ENCODE results near the gene RNF166. TPM values are rescaled to one million over a fixed set of nuclear protein-coding genes. Genes with fewer than 3 reads are reported as not detected.

The RNF166 gene
- total RNA-seq (31.4 TPM), polyA plus RNA-seq (ENCODE audit: insufficient read depth, low read depth, low replicate concordance) (16.3 TPM)
- long read RNA-seq, donor 1, partial matches to known transcripts: 0 of 2 reads
- long read RNA-seq, donor 1, other reads (novel, unspliced or antisense): 0 of 2 reads
- long read RNA-seq, donor 2, partial matches to known transcripts: 0 of 1 reads
- long read RNA-seq, donor 2, other reads (novel, unspliced or antisense): 0 of 1 reads
- long read RNA-seq, donor 3, partial matches to known transcripts: 0 of 3 reads
- long read RNA-seq, donor 3, other reads (novel, unspliced or antisense): 0 of 3 reads
- long read RNA-seq, donor 4, partial matches to known transcripts: 0 of 9 reads
- long read RNA-seq, donor 4, other reads (novel, unspliced or antisense): 5 of 9 reads
- long read RNA-seq, donor 5: 0 reads
- long read RNA-seq, donor 6, partial matches to known transcripts: 0 of 3 reads
- long read RNA-seq, donor 6, other reads (novel, unspliced or antisense): 0 of 3 reads
- long read RNA-seq, donor 7, transcript RNF166-201 (6 exons, 1,883 nt): major isoform, 15 of 46 reads
- long read RNA-seq, donor 7, partial matches to known transcripts: 3 of 46 reads
- long read RNA-seq, donor 7, other reads (novel, unspliced or antisense): 27 of 46 reads
- long read RNA-seq, donor 8, partial matches to known transcripts: 6 of 6 reads
- long read RNA-seq, donor 8, other reads (novel, unspliced or antisense): 0 of 6 reads
- long read RNA-seq, donor 9, partial matches to known transcripts: 0 of 3 reads
- long read RNA-seq, donor 9, other reads (novel, unspliced or antisense): 0 of 3 reads
- long read RNA-seq, donor 10, partial matches to known transcripts: 0 of 4 reads
- long read RNA-seq, donor 10, other reads (novel, unspliced or antisense): 0 of 4 reads

- peak within 1 kb of the TSS; percentile 79 to 95 (median 94) for H3K4me3 ChIP-seq (ENCODE audit: low read length in 3 of 3)
- no peaks in the 10 kb centered on the region for H3K9me3 ChIP-seq (ENCODE audit: control insufficient read depth in 2 of 3, insufficient read depth in 1 of 3, low read length in 3 of 3)
- intact Hi-C loops (cut with DNase I): no loop called here
- H3K27ac ChIP-seq (ENCODE audit: low read depth in 2 of 2, low read length in 2 of 2): peak within 1 kb of the TSS; percentile 47 to 51
- FAIRE-seq: no peak
- H3K4me1 ChIP-seq (ENCODE audit: control insufficient read depth in 2 of 3, insufficient read depth in 2 of 3, low read depth in 1 of 3, low read length in 3 of 3): peaks cover 0 to 27% (median 7%) of the 10 kb centered on the region in 3 donors
- peak; percentile 88 to 97 (median 92) for DNase-seq
- peak within 1 kb of the TSS; percentile 44 to 86 (median 85) for H3K9ac ChIP-seq (ENCODE audit: low read length in 3 of 3)
- H3K27me3 ChIP-seq (ENCODE audit: control insufficient read depth, insufficient read depth, low read length): no peaks in the 10 kb centered on the region
- H3K36me3 ChIP-seq (ENCODE audit: control insufficient read depth in 2 of 3, insufficient read depth in 3 of 3, low read length in 3 of 3): no peaks in the 10 kb centered on the region
- peak; percentile 15 for TF ChIP-seq CTCF (IDR thresholded peaks at IDR 0.05; ENCODE audit: borderline replicate concordance, extremely low read depth, insufficient read depth)
These were observed at the start of gene RNF166, which contains the start of gene CTU2 for GRCh38 chr16:88706229-88706964. RNF166 (minus strand) TSS chr16:88706408; CDS start chr16:88706325, 83 bp downstream. CTU2 (plus strand) TSS chr16:88706503; CDS start chr16:88706531, 28 bp downstream.

- intact Hi-C loops (cut with DNase I): no loop called here
- Histone ChIP-seq H3K9me3 (ENCODE audit: control insufficient read depth in 2 of 3, insufficient read depth in 1 of 3, low read length in 3 of 3) (no peaks in the 10 kb centered on the region), H3K4me1 (ENCODE audit: control insufficient read depth in 2 of 3, insufficient read depth in 2 of 3, low read depth in 1 of 3, low read length in 3 of 3) (peaks cover 0 to 24% (median 1%) of the 10 kb centered on the region in 3 donors), H3K36me3 (ENCODE audit: control insufficient read depth in 2 of 3, insufficient read depth in 3 of 3, low read length in 3 of 3) (no peaks in the 10 kb centered on the region), H3K4me3 (ENCODE audit: low read length in 3 of 3) (no peak overlapping the region), H3K27me3 (ENCODE audit: control insufficient read depth, insufficient read depth, low read length) (no peaks in the 10 kb centered on the region), H3K27ac (ENCODE audit: low read depth in 2 of 2, low read length in 2 of 2) (no peak overlapping the region), H3K9ac (ENCODE audit: low read length in 3 of 3) (no peak overlapping the region)
- TF ChIP-seq CTCF (IDR thresholded peaks at IDR 0.05; ENCODE audit: borderline replicate concordance, extremely low read depth, insufficient read depth): no peak
- DNase-seq: peak in 3 of 5 donors; percentile 46 to 71 (median 53)
- FAIRE-seq: no peak
These were observed 48.9 kb upstream of the RNF166 start for GRCh38 chr16:88754912-88755744.
